H1 (cell line): Measurements from ENCODE around the gene B4GALNT3. TPM values are rescaled to one million over a fixed set of nuclear protein-coding genes. Genes with fewer than 3 reads are reported as not detected.

Source experiments
- CTCF ChIA-PET: fragments of 300-600 bp; sonication (Branson Sonifier 250); formaldehyde crosslinking; loops from one replicate; lab custom pipeline; 2021; ENCODE audit not compliant: partially characterized antibody; lab: Charles Lee
- POLR2A ChIA-PET: fragments of 300-600 bp; sonication (Branson Sonifier 250); formaldehyde crosslinking; loops from one replicate; lab custom pipeline; 2021; ENCODE audit warnings: inconsistent platforms; ENCODE audit not compliant: partially characterized antibody; lab: Charles Lee
- DNase-seq, 2 experiments: peaks; one replicate each; pipeline versions ENCODE4 v3.0.0 to v3.0.0-alpha.2; 2010 to 2022; ENCODE audit warnings: low spot score in 2 of 2, low read depth in 1 of 2, mixed read lengths in 1 of 2
- FAIRE-seq: peaks from 2 replicates; lab custom pipeline; 2011; peaks lifted over from hg19 to GRCh38; lab: Jason Lieb, UNC
- H2AFZ ChIP-seq: 2 replicates; pipeline ENCODE4 v1.8.1; 2012; ENCODE audit warnings: low read length, inconsistent platforms
- H2AK5ac ChIP-seq: 2 replicates; pipeline ENCODE4 v1.6.1; 2013; ENCODE audit warnings: low read depth, low read length
- H2BK120ac ChIP-seq: replicated peaks from 2 replicates; pipeline ENCODE3; 2013; ENCODE audit warnings: low read depth, low read length, inconsistent platforms
- H2BK12ac ChIP-seq: 2 replicates; pipeline ENCODE4 v1.6.1; 2013; ENCODE audit warnings: low read depth, low read length
- H2BK15ac ChIP-seq: 2 replicates; pipeline ENCODE4 v1.6.1; 2013; ENCODE audit warnings: low read length
- H2BK20ac ChIP-seq: 2 replicates; pipeline ENCODE4 v1.6.1; 2013; ENCODE audit warnings: low read length
- H2BK5ac ChIP-seq: 2 replicates; pipeline ENCODE4 v1.6.1; 2013; ENCODE audit warnings: low read depth, low read length
- H3K14ac ChIP-seq: 2 replicates; pipeline ENCODE4 v1.6.1; 2013; ENCODE audit warnings: inconsistent platforms; ENCODE audit not compliant: insufficient read length
- H3K18ac ChIP-seq: 2 replicates; pipeline ENCODE4 v1.6.1; 2013; ENCODE audit warnings: low read length; ENCODE audit errors: extremely low read depth
- H3K23ac ChIP-seq: 2 replicates; pipeline ENCODE4 v1.6.1; 2013; ENCODE audit warnings: inconsistent platforms; ENCODE audit not compliant: insufficient read length
- H3K23me2 ChIP-seq: 2 replicates; pipeline ENCODE4 v1.6.1; 2013; ENCODE audit warnings: low read depth, low read length
- H3K27ac ChIP-seq: 2 replicates; pipeline ENCODE4 v1.6.1; 2011; ENCODE audit warnings: low read depth, low read length, inconsistent platforms
- H3K27me3 ChIP-seq, 4 experiments: replicated peaks in 1 of 4; 1 replicate in 1 of 4; 2 replicates in 3 of 4; pipeline versions ENCODE4 v1.6.1 to v1.8.1; 2011 to 2013; ENCODE audit warnings: low read length in 3 of 4, mild to moderate bottlenecking in 3 of 4, inconsistent platforms in 2 of 4, mixed read lengths in 2 of 4, moderate library complexity in 1 of 4; ENCODE audit not compliant: control insufficient read depth in 3 of 4, insufficient read depth in 3 of 4; ENCODE audit errors: extremely low read depth in 1 of 4
- H3K36me3 ChIP-seq, 4 experiments: 2 replicates each; pipeline versions ENCODE4 v1.6.1 to v1.8.1; 2011 to 2013; ENCODE audit warnings: mild to moderate bottlenecking in 4 of 4, low read length in 3 of 4, moderate library complexity in 2 of 4, control low read depth in 1 of 4, inconsistent platforms in 1 of 4; ENCODE audit not compliant: insufficient read depth in 4 of 4, control insufficient read depth in 2 of 4
- H3K4ac ChIP-seq: replicated peaks from 2 replicates; pipeline ENCODE3; 2013; ENCODE audit warnings: low read length, low read depth, mixed read lengths, inconsistent platforms; ENCODE audit not compliant: insufficient read length
- H3K4me1 ChIP-seq, 4 experiments: replicated peaks in 1 of 4; 1 replicate in 1 of 4; 2 replicates in 3 of 4; pipeline versions ENCODE4 v1.6.1 to v1.8.1; 2011 to 2013; ENCODE audit warnings: low read length in 3 of 4, inconsistent platforms in 2 of 4, mixed read lengths in 1 of 4; ENCODE audit not compliant: insufficient read depth in 4 of 4, control insufficient read depth in 3 of 4
- H3K4me2 ChIP-seq, 2 experiments: 2 replicates each; pipeline versions ENCODE4 v1.6.1 to v1.8.1; 2011 to 2013; ENCODE audit warnings: low read depth in 2 of 2, low read length in 2 of 2, control low read depth in 1 of 2, inconsistent platforms in 1 of 2, mild to moderate bottlenecking in 1 of 2; ENCODE audit not compliant: insufficient read depth in 1 of 2
- H3K4me3 ChIP-seq, 4 experiments: fragments of 200-600, 300-600 bp in 1 of 4; sonication (generic), shearing (Covaris generic), sonication (Bioruptor Twin) in 1 of 4; 2 replicates each; pipeline versions ENCODE4 v1.5.1 to v1.8.1; 2011 to 2016; ENCODE audit warnings: low read length in 4 of 4, low read depth in 3 of 4, control low read depth in 2 of 4, inconsistent platforms in 2 of 4, mild to moderate bottlenecking in 2 of 4, mixed read lengths in 1 of 4, moderate library complexity in 1 of 4; ENCODE audit not compliant: insufficient read depth in 2 of 4; ENCODE audit errors: extremely low read depth in 1 of 4
- H3K56ac ChIP-seq: replicated peaks from 2 replicates; pipeline ENCODE3; 2013; ENCODE audit warnings: low read depth, mild to moderate bottlenecking, mixed read lengths, low read length, inconsistent platforms; ENCODE audit not compliant: insufficient read length
- H3K79me1 ChIP-seq: 2 replicates; pipeline ENCODE4 v1.6.1; 2013; ENCODE audit warnings: low read depth, low read length, control low read depth
- H3K79me2 ChIP-seq, 2 experiments: 2 replicates each; pipeline versions ENCODE4 v1.6.1 to v1.8.1; 2012 to 2013; ENCODE audit warnings: low read length in 2 of 2, mild to moderate bottlenecking in 2 of 2, inconsistent platforms in 1 of 2; ENCODE audit not compliant: insufficient read depth in 2 of 2, control insufficient read depth in 1 of 2
- H3K9ac ChIP-seq, 4 experiments: replicated peaks in 1 of 4; 1 replicate in 1 of 4; 2 replicates in 3 of 4; pipeline versions ENCODE4 v1.6.1 to v1.8.1; 2011 to 2013; ENCODE audit warnings: low read depth in 3 of 4, low read length in 3 of 4, control low read depth in 2 of 4, mild to moderate bottlenecking in 2 of 4, moderate library complexity in 2 of 4, inconsistent platforms in 1 of 4; ENCODE audit errors: extremely low read depth in 1 of 4
- H3K9me3 ChIP-seq, 2 experiments: 2 replicates each; pipeline versions ENCODE4 v1.6.1 to v1.8.1; 2012 to 2013; ENCODE audit warnings: mild to moderate bottlenecking in 2 of 2, moderate library complexity in 2 of 2, control low read depth in 1 of 2, inconsistent platforms in 1 of 2, low read depth in 1 of 2, low read length in 1 of 2, mixed read lengths in 1 of 2; ENCODE audit not compliant: insufficient read depth in 2 of 2
- H4K20me1 ChIP-seq, 2 experiments: replicated peaks in 1 of 2; 2 replicates each; pipeline versions ENCODE3 to v1.8.1; 2011 to 2013; ENCODE audit warnings: inconsistent platforms in 2 of 2, low read length in 2 of 2, mild to moderate bottlenecking in 1 of 2; ENCODE audit not compliant: insufficient read depth in 2 of 2, control insufficient read depth in 1 of 2
- H4K5ac ChIP-seq: 2 replicates; pipeline ENCODE4 v1.6.1; 2013; ENCODE audit warnings: low read length, low read depth, mixed read lengths, inconsistent platforms; ENCODE audit not compliant: insufficient read length
- H4K8ac ChIP-seq: 2 replicates; pipeline ENCODE4 v1.8.0; 2013; ENCODE audit warnings: mild to moderate bottlenecking, moderate library complexity, low read length, inconsistent platforms; ENCODE audit not compliant: insufficient read depth; ENCODE audit errors: extremely low read depth
- H4K91ac ChIP-seq: replicated peaks from 2 replicates; pipeline ENCODE3; 2013; ENCODE audit warnings: low read length, mixed read lengths, inconsistent platforms; ENCODE audit not compliant: insufficient read length
- ATF2 ChIP-seq: IDR thresholded peaks from 2 replicates; pipeline ENCODE4 v1.6.1; 2012; ENCODE audit warnings: low read length, inconsistent platforms
- CBX5 ChIP-seq: fragments of 300-800, 300-1000 bp; sonication (generic); IDR thresholded peaks from 2 replicates; pipeline ENCODE4 v1.7.1; 2016; ENCODE audit warnings: antibody characterized with exemption, low read length, low read depth
- EZH2 ChIP-seq: fragments of 200-600 bp; sonication (generic); IDR thresholded peaks from 2 replicates; pipeline ENCODE4 v1.7.1; 2012; ENCODE audit warnings: low read depth, mild to moderate bottlenecking, moderate library complexity, low read length, inconsistent platforms; ENCODE audit not compliant: severe bottlenecking
- KDM1A ChIP-seq: fragments of 200-600, 300-600 bp; sonication (generic); IDR thresholded peaks from 2 replicates; pipeline ENCODE4 v1.7.1; 2016; ENCODE audit warnings: mild to moderate bottlenecking, low read length, borderline replicate concordance
- MAFK ChIP-seq: IDR thresholded peaks from 2 replicates; pipeline ENCODE4 v1.6.1; 2012; ENCODE audit warnings: low read depth, mild to moderate bottlenecking, improper control_type of control experiment, low read length
- NANOG ChIP-seq: IDR thresholded peaks from 2 replicates; pipeline ENCODE4 v1.6.1; 2011; ENCODE audit warnings: low read length, low read depth, mild to moderate bottlenecking, inconsistent platforms; ENCODE audit not compliant: insufficient read depth, poor library complexity, severe bottlenecking
- NRF1 ChIP-seq: IDR thresholded peaks from 2 replicates; pipeline ENCODE4 v1.6.1; 2011; ENCODE audit warnings: mild to moderate bottlenecking, low read depth, low read length, improper control_type of control experiment
- POLR2AphosphoS5 ChIP-seq: IDR thresholded peaks from 2 replicates; pipeline ENCODE4 v1.6.1; 2011; ENCODE audit warnings: low read depth, low read length
- RXRA ChIP-seq: IDR thresholded peaks from 2 replicates; pipeline ENCODE4 v1.6.1; 2011; ENCODE audit warnings: low read depth, mild to moderate bottlenecking, low read length, moderate library complexity; ENCODE audit not compliant: insufficient read depth
- YY1 ChIP-seq: IDR thresholded peaks from 2 replicates; pipeline ENCODE4 v1.6.1; 2011; ENCODE audit warnings: low read depth, mild to moderate bottlenecking, low read length
- WGBS, 2 experiments: shearing (Covaris generic) in 1 of 2; methylation state at CpG; one replicate each; pipeline versions ENCODE4 v1.1.6 to v1.1.7; 2013 to 2015; ENCODE audit warnings: low lambda C conversion rate in 2 of 2, mixed read lengths in 2 of 2, inconsistent platforms in 1 of 2, low coverage in 1 of 2, missing lambda C conversion rate in 1 of 2; ENCODE audit not compliant: insufficient replicate concordance in 2 of 2, insufficient coverage in 1 of 2, insufficient read length in 1 of 2; ENCODE audit errors: extremely low coverage in 1 of 2, missing lambda C conversion rate in 1 of 2; 5-methylcytosine and 5-hydroxymethylcytosine counted together
- polyA plus RNA-seq, 7 experiments: library from polyadenylated mRNA; depleted of rRNA in 3 of 7; stranded (reverse) in 5 of 7; unstranded in 2 of 7; fragments of >200 nt in 5 of 7; fragments of 200-250 nt in 2 of 7; gene quantifications; 1 replicate in 5 of 7; 2 replicates in 1 of 7; 4 replicates in 1 of 7; pipeline versions ENCODE4 v1.2.1 to v1.2.3, GENCODE V29; 2011 to 2013; ENCODE audit warnings: missing spikeins in 2 of 7, mixed read lengths in 2 of 7
- total RNA-seq: library from RNA; stranded (reverse); fragmentation: NEBNext Ultra II Directional; extraction: Animal tissue kit (Norgen Biotek cat#: 25700); gene quantifications from 2 replicates; pipeline ENCODE4 v1.2.1, GENCODE V29; 2021

B4GALNT3 gene
- total and polyA plus RNA-seq, 2 of the 8 experiments (the other 6 are each of a cell fraction or from before 2014, with no cell fraction given): 12.5 to 20.3 TPM

- H2AFZ ChIP-seq: no peak overlapping the region; the same call in 1 of the 2 replicates
- no peak overlapping the region; the same call in 1 of the 2 replicates for H4K8ac ChIP-seq
- H2BK12ac ChIP-seq: no peak overlapping the region
- peaks cover 0 to 9% (median 6%) of the 10 kb centered on the region in 4 experiments; a peak in 5 of 7 replicates for H3K4me1 ChIP-seq
- H4K91ac ChIP-seq: no peak overlapping the region
- H2AK5ac ChIP-seq: no peak overlapping the region
- CTCF ChIA-PET: interaction anchor here (0.6 to 2.7 kb wide), 9 partner anchors 9 to 244 kb away, joined by 3 to 23 read pairs (median 4); partner anchors contain the start of gene WNK1
- H2BK120ac ChIP-seq: no peak overlapping the region
- H3K4me3 ChIP-seq: no peak overlapping the region
- no peak overlapping the region for H2BK20ac ChIP-seq
- no peak overlapping the region for H3K18ac ChIP-seq
- no peak overlapping the region for H3K27ac ChIP-seq
- H3K56ac ChIP-seq: no peak overlapping the region
- no peaks in the 10 kb centered on the region for H3K36me3 ChIP-seq
- no peak overlapping the region for H2BK15ac ChIP-seq
- WGBS, 2 experiments: 89% methylated on average over 18 of the region's 19 CpGs; no CpG with 5 or more reads in 1 of the 2 experiments
- POLR2A ChIA-PET: interaction anchor here (0.6 to 2.4 kb wide), 4 partner anchors 25 to 1423 kb away, joined by 3 to 7 read pairs (median 4); partner anchors contain the start of genes RAD52 and WNK1
- H4K20me1 ChIP-seq: no peaks in the 10 kb centered on the region
- no peak overlapping the region for H3K9ac ChIP-seq
- no peak for FAIRE-seq
- no peak overlapping the region for H3K4ac ChIP-seq
- no peaks in the 10 kb centered on the region for H3K79me2 ChIP-seq
- no peak overlapping the region for H3K23ac ChIP-seq
- H3K4me2 ChIP-seq: no peak overlapping the region; a peak in 1 of 4 replicates
- no peak overlapping the region for H2BK5ac ChIP-seq
- H3K27me3 ChIP-seq: peaks cover 0 to 12% (median 10%) of the 10 kb centered on the region in 4 experiments; a peak in 6 of 7 replicates
- peaks cover 9% of the 10 kb centered on the region for H3K23me2 ChIP-seq
- no peak overlapping the region for H3K14ac ChIP-seq
- H4K5ac ChIP-seq: no peak overlapping the region
- H3K9me3 ChIP-seq: no peaks in the 10 kb centered on the region
- DNase-seq: no peak
- H3K79me1 ChIP-seq: no peaks in the 10 kb centered on the region
- TF ChIP-seq RXRA: no peak
- TF ChIP-seq MAFK: no peak
- TF ChIP-seq EZH2: no peak
- TF ChIP-seq CBX5: no peak
- TF ChIP-seq ATF2: no peak
- no peak for TF ChIP-seq NANOG
- TF ChIP-seq YY1: no peak
- TF ChIP-seq POLR2AphosphoS5: no peak
- TF ChIP-seq KDM1A: no peak
- no peak for TF ChIP-seq NRF1
These were observed 112.2 kb downstream of the B4GALNT3 start for GRCh38 chr12:571795-572531.
